Suprapubic skin (tissue), 3 donors: ENCODE data around the gene POLR2B.

Experiments
- CTCF ChIP-seq, 2 donors: fragments of 200-600 bp in 1 of 2; fragments of 450-650 bp in 1 of 2; sonication (generic) in 1 of 2; IDR thresholded peaks; one replicate each; pipeline ENCODE4 v1.5.1; 2016 to 2019; ENCODE audit warnings: antibody characterized with exemption in 2 of 2, mild to moderate bottlenecking in 1 of 2, moderate library complexity in 1 of 2
- POLR2A ChIP-seq, 2 donors: fragments of 450-650 bp; IDR thresholded peaks; one replicate each; pipeline ENCODE4 v1.6.1; 2017; ENCODE audit warnings: antibody characterized with exemption in 2 of 2, mild to moderate bottlenecking in 2 of 2, moderate library complexity in 2 of 2

- no peak for TF ChIP-seq CTCF (IDR thresholded peaks at IDR 0.05)
- no peak for TF ChIP-seq POLR2A (IDR thresholded peaks at IDR 0.05)
These were observed 48.1 kb upstream of the POLR2B start for GRCh38 chr4:56930638-56931037.
